ENCODE measurements around the gene NFYC.

NFYC gene

DNA sequence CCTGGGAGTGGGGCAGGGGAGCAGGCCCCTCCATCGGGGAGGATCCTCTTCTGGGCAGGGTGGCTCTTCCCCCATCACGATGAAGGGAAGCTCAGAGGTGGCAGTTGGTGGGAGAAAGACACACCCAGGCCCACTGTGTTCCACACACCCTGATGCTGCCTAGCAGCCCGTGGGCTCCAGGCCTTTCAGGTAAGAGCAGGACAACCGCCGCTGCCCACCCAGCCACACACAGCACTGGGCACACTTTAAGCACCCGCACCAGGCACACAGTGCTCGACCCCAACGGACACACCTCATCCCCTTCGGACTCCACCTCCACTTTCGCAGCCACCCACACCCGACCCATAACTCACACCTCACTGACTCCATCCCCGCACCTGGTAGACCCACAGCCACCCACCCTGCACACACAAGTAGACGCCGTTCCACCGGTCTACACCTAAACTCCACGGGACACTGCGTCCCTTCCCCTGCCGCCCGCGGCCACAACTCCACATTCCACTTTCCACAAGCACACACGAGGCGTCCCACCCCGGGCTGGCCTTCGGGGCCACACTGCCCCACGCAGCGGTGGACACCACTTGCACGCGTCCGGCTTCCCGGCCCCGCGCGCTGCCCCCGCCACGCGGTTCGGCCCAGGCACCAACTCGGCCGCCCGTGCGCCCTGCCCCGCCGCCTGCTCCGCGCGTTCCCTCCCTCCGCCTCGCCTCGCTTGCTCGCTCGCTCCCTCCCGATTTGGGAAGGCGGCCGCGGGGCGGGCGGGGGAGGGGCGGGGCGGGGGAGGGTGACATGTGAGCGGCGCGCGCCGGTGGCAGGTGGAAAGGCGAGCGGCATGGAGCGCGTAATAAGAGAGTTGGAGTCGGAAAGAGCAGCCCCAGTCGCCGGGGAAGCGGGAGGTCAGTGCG, 91.7 kb downstream of the NFYC start, which contains the start of gene KCNQ4:
Gene KCNQ4 (plus strand): TSS at position 787 of the 905 bp plus-strand sequence. CDS start 307 bp downstream, outside the sequence.
- DNase-seq: peak; percentile 18

DNA sequence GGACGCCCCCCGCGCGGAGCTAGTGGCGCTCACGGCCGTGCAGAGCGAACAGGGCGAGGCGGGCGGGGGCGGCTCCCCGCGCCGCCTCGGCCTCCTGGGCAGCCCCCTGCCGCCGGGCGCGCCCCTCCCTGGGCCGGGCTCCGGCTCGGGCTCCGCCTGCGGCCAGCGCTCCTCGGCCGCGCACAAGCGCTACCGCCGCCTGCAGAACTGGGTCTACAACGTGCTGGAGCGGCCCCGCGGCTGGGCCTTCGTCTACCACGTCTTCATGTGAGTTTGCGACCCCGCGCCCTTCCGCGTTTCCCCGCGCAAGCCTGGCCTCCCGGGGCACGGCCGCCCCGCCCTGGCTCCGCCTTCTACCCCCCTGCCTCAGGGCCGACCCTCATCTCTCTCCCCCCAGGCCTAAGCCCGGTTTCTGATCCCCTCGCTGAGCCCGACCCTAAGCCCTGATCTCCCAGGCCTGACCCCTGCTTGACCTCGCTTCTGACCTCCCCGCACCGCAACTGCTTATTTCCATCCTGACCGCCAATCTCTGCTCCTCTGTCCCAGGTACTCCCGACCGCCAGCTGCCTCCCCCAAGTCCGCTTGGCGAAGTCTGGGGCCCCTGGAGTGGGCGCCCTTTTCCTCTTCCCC, 92.8 kb downstream of the NFYC start:
- DNase-seq: no peak

- no peak for DNase-seq
Measured at GRCh38 chr1:40784771-40785151, 93.3 kb downstream of the NFYC start.

DNA sequence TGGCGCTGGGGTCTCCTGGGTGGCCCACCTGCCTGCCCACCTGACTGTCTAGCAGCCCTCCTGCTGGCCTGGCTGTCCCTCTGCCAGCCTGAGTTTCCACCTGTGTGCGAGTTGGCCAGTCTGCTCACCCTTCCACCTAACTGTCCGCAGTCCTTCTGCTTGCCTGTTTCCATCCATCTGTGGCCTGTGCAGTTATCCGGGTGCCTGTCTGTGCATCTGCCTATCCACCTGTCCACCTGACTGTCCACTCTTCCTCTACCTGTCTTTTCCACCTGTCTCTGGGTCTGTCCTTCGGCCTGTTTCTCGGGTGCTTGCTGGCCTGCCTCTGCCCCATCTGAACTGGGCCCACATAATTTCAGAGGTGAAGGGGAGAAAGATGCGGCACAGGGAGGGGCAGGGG, 93.9 kb downstream of the NFYC start:
- no peak for DNase-seq

GRCh38 chr1:40786171-40786994, 94.9 kb downstream of the NFYC start:
- DNase-seq: no peak

- DNase-seq: no peak
Measured at GRCh38 chr1:40786995-40787705, 95.6 kb downstream of the NFYC start.

- DNase-seq: no peak
Measured at GRCh38 chr1:40787737-40788560, 96.4 kb downstream of the NFYC start.

GRCh38 chr1:40788561-40789341, 97.2 kb downstream of the NFYC start:
- no peak for DNase-seq

- no peak for DNase-seq
Measured at GRCh38 chr1:40789342-40789598, 97.8 kb downstream of the NFYC start.

DNA sequence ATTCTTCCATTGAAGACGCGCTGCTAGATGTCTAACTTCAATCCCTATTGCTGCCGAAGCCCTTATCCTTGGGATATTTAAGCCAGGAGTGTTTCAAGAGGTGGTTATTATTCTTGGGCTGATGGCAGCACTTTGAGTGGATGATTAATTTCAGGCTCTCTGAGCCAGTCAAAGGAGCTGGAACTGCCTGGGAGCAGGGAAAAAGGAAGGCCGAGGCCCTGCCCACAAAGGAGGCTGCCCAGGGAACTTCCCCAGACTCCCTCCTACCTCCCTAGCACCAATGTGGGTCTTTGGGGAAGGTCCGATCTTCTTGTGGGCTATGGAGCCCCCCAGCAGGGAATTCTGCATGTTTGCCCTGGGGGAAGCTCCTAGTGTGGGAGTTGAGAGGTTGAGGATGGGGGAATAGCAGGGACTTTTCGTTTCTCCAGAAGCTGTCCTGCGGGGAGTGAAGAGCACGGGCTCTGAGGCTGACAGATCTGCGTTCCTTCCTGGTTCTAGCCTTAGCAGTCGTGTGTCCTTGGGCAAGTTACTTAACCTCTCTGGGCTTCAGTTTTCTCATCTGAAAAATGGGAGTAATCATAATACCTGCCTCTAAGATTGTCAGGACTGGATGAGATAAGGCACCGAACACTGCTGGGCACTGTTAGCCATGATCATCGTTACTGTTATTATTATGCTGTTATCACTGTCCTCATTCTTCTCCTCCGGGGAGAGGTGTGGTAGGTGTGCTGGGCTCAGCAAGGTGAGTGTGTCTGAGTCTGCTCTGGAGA, 98.3 kb downstream of the NFYC start:
- DNase-seq: no peak

GRCh38 chr1:40792036-40792435, 100.5 kb downstream of the NFYC start:
- no peak for DNase-seq

DNA sequence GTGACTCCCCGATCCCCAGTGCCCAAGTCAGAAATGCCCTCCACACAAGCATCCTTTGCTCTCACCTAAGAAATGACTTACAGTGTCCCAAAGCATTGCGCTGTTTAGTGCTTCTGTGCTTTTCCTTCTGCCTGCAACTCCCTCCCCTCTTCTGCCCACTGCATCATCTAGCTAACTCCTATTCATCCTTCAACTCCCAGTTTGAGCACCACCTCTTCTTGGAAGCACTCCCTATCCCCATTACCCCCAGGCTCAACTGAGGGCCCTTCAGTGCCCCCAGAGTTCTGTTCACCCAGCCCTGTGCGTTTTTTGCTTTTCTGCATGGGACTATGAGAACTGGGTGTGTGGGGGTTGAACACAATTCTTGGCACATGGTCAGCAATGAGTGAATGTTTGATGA, 102.1 kb downstream of the NFYC start:
- no peak for DNase-seq

DNA sequence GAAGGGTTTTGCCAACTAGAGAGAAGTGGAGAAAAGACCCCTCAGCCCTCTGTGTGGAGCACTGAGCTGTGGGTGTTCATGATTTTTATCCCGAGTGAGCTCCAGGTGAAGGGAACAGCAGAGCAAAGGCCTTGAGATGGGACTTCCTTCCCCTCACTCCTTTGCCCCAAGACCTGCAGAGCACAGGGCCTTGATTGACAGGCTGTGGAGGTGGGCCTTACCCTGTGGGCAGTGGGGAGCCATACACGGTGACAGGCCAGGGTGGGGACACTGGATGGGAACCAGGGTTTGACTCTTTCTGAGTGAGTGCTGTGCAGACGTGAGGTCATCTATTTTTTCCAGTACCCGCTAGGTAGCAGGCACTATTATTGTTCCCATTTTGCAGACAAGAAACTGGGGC, 102.5 kb downstream of the NFYC start:
- no peak for DNase-seq

- no peak for DNase-seq
Measured at GRCh38 chr1:40794974-40795715, 103.6 kb downstream of the NFYC start.

DNA sequence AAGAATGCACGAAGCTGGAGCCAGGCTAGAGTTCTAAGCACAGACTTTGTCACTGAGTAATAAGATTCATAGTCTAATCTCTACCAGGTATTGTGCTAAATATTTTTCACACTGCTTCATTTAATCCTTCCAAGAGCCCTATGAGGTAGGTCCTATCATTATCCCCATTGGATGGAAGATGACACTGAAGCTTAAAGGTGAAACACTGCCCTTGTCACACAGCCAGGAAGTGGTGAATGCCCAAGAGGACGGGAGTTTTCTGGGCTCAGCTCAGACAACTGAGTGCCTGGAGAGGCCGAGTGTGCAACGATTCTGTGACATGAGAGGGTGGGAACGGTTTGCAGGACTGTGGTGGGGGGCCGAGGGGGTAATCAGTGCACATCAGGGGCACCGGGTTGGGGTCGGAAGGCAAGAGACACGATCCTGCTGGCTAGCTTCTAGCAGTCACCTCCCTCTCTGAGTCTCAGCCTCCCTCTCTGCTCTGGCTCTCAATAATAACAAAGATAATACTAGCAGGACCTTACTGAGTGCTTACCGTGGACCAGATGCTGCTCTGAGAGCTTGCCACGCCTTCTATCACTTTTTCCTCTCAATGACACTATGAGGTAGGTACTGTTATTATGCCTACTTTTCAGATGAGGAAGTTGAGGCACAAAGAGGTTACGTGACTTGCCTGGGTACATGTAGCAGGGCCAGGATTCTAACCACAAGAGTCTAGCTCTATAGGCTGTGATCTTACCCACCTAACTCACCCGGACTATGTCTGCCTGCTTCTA, 104.5 kb downstream of the NFYC start:
- no peak for DNase-seq

DNA sequence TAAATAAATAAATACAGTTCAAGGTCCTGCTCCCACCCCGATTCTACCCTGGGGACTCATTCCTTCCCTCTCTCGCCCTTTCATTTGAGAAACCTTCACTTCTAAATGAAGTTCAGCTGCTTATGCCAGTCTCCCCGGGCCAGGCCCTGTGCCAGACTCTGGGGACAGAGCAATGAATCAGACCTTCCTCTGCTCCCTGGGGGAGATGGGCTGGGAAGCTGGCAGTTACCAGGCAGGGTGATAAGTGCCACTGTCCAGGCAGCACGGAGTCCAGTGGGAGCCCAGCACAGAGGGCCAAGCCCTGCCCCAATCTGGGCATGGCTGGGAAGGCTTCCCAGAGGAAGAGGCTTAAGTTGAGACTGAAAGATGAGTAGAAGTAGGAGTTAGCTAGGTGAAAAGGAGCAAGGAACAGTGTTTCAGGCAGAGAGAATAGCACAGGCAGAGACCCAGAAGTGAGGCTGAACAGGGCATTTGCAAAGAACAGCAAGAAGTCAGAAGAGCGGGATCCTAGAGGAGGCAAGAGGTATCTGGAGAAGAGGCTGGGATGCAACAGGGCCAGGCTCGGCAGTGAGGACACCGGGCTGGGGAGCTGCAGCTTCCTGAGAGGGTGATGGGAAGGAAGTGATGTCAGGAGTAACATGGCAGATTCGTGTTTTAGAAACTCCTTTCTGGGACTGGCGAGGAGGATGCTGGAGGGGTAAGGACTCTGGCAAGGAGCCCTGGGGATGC, 105.6 kb downstream of the NFYC start:
- no peak for DNase-seq

DNA sequence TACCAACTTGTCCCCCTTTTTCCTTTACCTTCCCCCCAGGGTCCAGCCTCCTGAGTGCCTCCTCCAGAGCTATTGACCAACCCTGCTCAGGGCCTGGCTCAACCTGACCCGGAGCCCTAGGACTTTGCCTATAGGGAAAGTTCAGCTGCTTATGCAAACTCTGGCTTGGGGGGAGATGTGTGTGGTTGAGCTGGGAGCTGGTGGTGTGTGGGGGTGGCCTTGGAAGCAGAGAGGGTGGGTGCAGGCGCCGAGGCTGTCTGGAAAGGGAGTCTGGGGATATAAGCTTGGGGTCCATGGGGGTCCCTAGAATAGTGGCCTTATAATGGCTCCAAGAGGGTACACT, 106.1 kb downstream of the NFYC start:
- no peak for DNase-seq

Data from activated T-cell treated with anti-CD3 and anti-CD28 coated beads for 4 hours (primary cell).